ENCODE measurements around the gene MAP1B. TPM values are rescaled to one million over a fixed set of nuclear protein-coding genes. Genes with fewer than 3 reads are reported as not detected.

The MAP1B gene
- total and polyA plus RNA-seq, 12 donors: 13.1 to 154 (median 90.0) TPM

- Histone ChIP-seq H3K36me3 (peaks cover 0 to 3% (median 0%) of the 10 kb centered on the region in 9 donors), H3K4me3 (no peak overlapping the region), H3K4me1 (peaks cover 3 to 77% (median 45%) of the 10 kb centered on the region in 9 donors), H3K27ac (peak overlapping the region in 9 of 10 donors; percentile 22 to 77 (median 56)), H3K27me3 (peaks cover 0 to 8% (median 0%) of the 10 kb centered on the region in 7 donors), H3K9me3 (no peaks in the 10 kb centered on the region)
- 54% methylated on average over 8 of the region's 8 CpGs for WGBS, 2 donors
- ATAC-seq (peak; percentile 63 to 90 (median 78)), DNase-seq (peak in 1 of 2 donors; percentile 57)
- TF ChIP-seq CTCF (IDR thresholded peaks at IDR 0.05): no peak
- intact Hi-C loops (cut with DNase I): loop anchor here in 7 of 10 donors (2.0 to 10.0 kb wide), 7 partner anchors 36 to 173 kb away; no protein-coding TSS in a partner anchor
Observed at GRCh38 chr5:72141440-72142355, 34.4 kb downstream of the MAP1B start.

GRCh38 chr5:72144762-72145161 is 37.5 kb downstream of the MAP1B start:
- peaks cover 0 to 17% (median 0%) of the 10 kb centered on the region in 9 donors for H3K36me3 ChIP-seq
- H3K27me3 ChIP-seq: no peaks in the 10 kb centered on the region
- DNase-seq: no peak
- TF ChIP-seq CTCF (IDR thresholded peaks at IDR 0.05): no peak
- H3K4me3 ChIP-seq: no peak overlapping the region
- 94 to 98% methylated on average over 2 of the region's 2 CpGs for WGBS, 2 donors
- no peaks in the 10 kb centered on the region for H3K9me3 ChIP-seq
- H3K4me1 ChIP-seq: peaks cover 3 to 64% (median 27%) of the 10 kb centered on the region in 9 donors
- ATAC-seq: no peak
- intact Hi-C loops (cut with DNase I): loop anchor here in 6 of 10 donors (5.0 to 10.0 kb wide), 6 partner anchors 33 to 170 kb away; no protein-coding TSS in a partner anchor
- peak overlapping the region in 3 of 10 donors; percentile 2 to 30 (median 19) for H3K27ac ChIP-seq

- WGBS, 2 donors: 37 to 40% methylated on average over 1 of the region's 1 CpG
- H3K27me3 ChIP-seq: no peaks in the 10 kb centered on the region
- no peak overlapping the region for H3K4me3 ChIP-seq
- DNase-seq (no peak), ATAC-seq (no peak)
- H3K36me3 ChIP-seq: peaks cover 0 to 17% (median 0%) of the 10 kb centered on the region in 9 donors
- H3K27ac ChIP-seq: peak overlapping the region in 2 of 10 donors; percentile 10 to 30
- H3K9me3 ChIP-seq: no peaks in the 10 kb centered on the region
- H3K4me1 ChIP-seq: peaks cover 5 to 70% (median 26%) of the 10 kb centered on the region in 9 donors
- TF ChIP-seq CTCF (IDR thresholded peaks at IDR 0.05): no peak
- intact Hi-C loops (cut with DNase I): loop anchor here in 3 of 10 donors (10.0 kb wide), 3 partner anchors 139 to 169 kb away; no protein-coding TSS in a partner anchor
Observed at GRCh38 chr5:72145348-72145747, 38.1 kb downstream of the MAP1B start.

GRCh38 chr5:72146056-72146455 is 38.8 kb downstream of the MAP1B start:
- DNase-seq (no peak), ATAC-seq (no peak)
- Histone ChIP-seq H3K4me3 (no peak overlapping the region), H3K36me3 (peaks cover 0 to 17% (median 0%) of the 10 kb centered on the region in 9 donors), H3K4me1 (peaks cover 5 to 72% (median 31%) of the 10 kb centered on the region in 9 donors), H3K27me3 (no peaks in the 10 kb centered on the region), H3K27ac (peak overlapping the region in 1 of 10 donors; percentile 10), H3K9me3 (no peaks in the 10 kb centered on the region)
- intact Hi-C loops (cut with DNase I): loop anchor here in 3 of 10 donors (10.0 kb wide), 3 partner anchors 139 to 169 kb away; no protein-coding TSS in a partner anchor
- TF ChIP-seq CTCF (IDR thresholded peaks at IDR 0.05): no peak
- 90 to 93% methylated on average over 3 of the region's 3 CpGs for WGBS, 2 donors
